ENCODE data around the gene PTPRT. TPM values are rescaled to one million over a fixed set of nuclear protein-coding genes. Genes with fewer than 3 reads are reported as not detected.

Gene PTPRT
- total RNA-seq, 1 experiment from 2014 or later, result not detected

DNA sequence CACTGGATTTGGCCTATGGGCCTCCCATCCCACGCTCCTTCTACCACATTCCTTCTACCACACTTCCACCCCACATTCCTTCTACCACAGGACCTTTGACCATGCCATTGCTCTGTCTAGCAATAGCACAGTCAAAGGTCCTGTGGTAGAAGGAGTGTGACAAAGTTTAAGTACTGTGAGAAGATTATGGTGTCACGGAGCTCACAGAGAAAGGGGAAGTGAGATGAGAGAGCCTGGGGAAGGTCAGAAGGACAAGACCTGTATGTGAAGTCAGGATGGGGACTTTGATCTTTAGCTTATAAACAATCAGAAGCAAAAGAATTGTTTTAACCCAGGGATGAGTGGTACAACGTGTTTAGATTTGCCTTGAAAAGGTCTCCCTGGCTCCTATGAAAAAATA, 1003.4 kb downstream of the PTPRT start:
- POLR2A ChIA-PET (ENCODE audit: unreplicated experiment), result no interaction called here
- no TSS peak for BruUV-seq (replicated peaks)
- Histone ChIP-seq H3K27me3 (ENCODE audit: low read length) (no peaks in the 10 kb centered on the region), H3K9me2 (replicated peaks; ENCODE audit: low read length) (no peaks in the 10 kb centered on the region), H3K27ac (ENCODE audit: low read length) (no peak overlapping the region), H3K36me3 (ENCODE audit: low read depth, low read length) (no peaks in the 10 kb centered on the region), H3K79me2 (ENCODE audit: low read length) (no peaks in the 10 kb centered on the region), H3K4me3 (ENCODE audit: low read length) (no peak overlapping the region), H3K4me1 (ENCODE audit: insufficient read depth, low read length) (no peaks in the 10 kb centered on the region), H2AFZ (ENCODE audit: low read length) (no peak overlapping the region), H3K4me2 (ENCODE audit: low read length) (no peak overlapping the region), H3K9me3 (ENCODE audit: low read length) (peaks cover 24% of the 10 kb centered on the region; the same call in 1 of the 2 replicates), H3F3A (ENCODE audit: low read length, unreplicated experiment) (no peaks in the 10 kb centered on the region), H3K9ac (ENCODE audit: low read length) (no peak overlapping the region), H4K20me1 (ENCODE audit: low read length) (no peaks in the 10 kb centered on the region)
- ATAC-seq, result no peak
- no peak for DNase-seq
- intact Hi-C loops (cut with micrococcal nuclease), result no loop called here
- CTCF ChIA-PET, result no interaction called here
- no peak for TF ChIP-seq EZH2 (IDR thresholded peaks at IDR 0.05; ENCODE audit: low read length, unreplicated experiment)
- TF ChIP-seq EZH2phosphoT487 (IDR thresholded peaks at IDR 0.05; ENCODE audit: borderline replicate concordance, low read length), result no peak
- TF ChIP-seq, protein P1, sequence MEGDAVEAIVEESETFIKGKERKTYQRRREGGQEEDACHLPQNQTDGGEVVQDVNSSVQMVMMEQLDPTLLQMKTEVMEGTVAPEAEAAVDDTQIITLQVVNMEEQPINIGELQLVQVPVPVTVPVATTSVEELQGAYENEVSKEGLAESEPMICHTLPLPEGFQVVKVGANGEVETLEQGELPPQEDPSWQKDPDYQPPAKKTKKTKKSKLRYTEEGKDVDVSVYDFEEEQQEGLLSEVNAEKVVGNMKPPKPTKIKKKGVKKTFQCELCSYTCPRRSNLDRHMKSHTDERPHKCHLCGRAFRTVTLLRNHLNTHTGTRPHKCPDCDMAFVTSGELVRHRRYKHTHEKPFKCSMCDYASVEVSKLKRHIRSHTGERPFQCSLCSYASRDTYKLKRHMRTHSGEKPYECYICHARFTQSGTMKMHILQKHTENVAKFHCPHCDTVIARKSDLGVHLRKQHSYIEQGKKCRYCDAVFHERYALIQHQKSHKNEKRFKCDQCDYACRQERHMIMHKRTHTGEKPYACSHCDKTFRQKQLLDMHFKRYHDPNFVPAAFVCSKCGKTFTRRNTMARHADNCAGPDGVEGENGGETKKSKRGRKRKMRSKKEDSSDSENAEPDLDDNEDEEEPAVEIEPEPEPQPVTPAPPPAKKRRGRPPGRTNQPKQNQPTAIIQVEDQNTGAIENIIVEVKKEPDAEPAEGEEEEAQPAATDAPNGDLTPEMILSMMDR (conservative IDR thresholded peaks at IDR 0.05; ENCODE audit: low read depth, low read length), result no peak

DNA sequence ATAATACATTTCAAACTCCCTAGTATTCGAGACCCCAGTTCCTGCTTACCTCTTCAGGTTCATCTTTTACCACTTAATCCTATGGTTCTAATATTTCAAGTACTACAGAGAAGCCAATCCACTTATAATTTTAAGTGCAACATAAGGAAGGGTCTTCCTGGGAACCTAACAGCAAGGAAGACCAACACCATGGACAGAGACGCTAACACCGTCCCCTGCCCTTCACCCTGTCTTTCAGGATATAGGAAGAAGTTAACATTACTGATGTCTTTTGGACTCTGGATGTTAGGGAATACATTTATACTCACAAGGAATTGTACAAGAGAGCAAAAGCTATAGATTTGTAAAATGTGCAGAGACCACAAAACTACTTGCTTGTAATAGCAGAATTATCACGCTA, 1006.6 kb downstream of the PTPRT start:
- ChIA-PET POLR2A (ENCODE audit: unreplicated experiment) (no interaction called here), CTCF (no interaction called here)
- no peak for TF ChIP-seq EZH2phosphoT487 (IDR thresholded peaks at IDR 0.05; ENCODE audit: borderline replicate concordance, low read length)
- TF ChIP-seq EZH2 (IDR thresholded peaks at IDR 0.05; ENCODE audit: low read length, unreplicated experiment), result no peak
- TF ChIP-seq, protein P1 (conservative IDR thresholded peaks at IDR 0.05; ENCODE audit: low read depth, low read length), result no peak
- Histone ChIP-seq H3K4me2 (ENCODE audit: low read length) (no peak overlapping the region), H3K36me3 (ENCODE audit: low read depth, low read length) (no peaks in the 10 kb centered on the region), H3K9me2 (replicated peaks; ENCODE audit: low read length) (no peaks in the 10 kb centered on the region), H2AFZ (ENCODE audit: low read length) (no peak overlapping the region), H3K27ac (ENCODE audit: low read length) (no peak overlapping the region), H4K20me1 (ENCODE audit: low read length) (no peaks in the 10 kb centered on the region), H3F3A (ENCODE audit: low read length, unreplicated experiment) (no peaks in the 10 kb centered on the region), H3K9ac (ENCODE audit: low read length) (no peak overlapping the region), H3K4me3 (ENCODE audit: low read length) (no peak overlapping the region), H3K79me2 (ENCODE audit: low read length) (no peaks in the 10 kb centered on the region), H3K9me3 (ENCODE audit: low read length) (peaks cover 25% of the 10 kb centered on the region), H3K27me3 (ENCODE audit: low read length) (no peaks in the 10 kb centered on the region), H3K4me1 (ENCODE audit: insufficient read depth, low read length) (no peaks in the 10 kb centered on the region)
- no peak for DNase-seq
- intact Hi-C loops (cut with micrococcal nuclease), result no loop called here
- ATAC-seq, result no peak
- BruUV-seq (replicated peaks), result no TSS peak

- H3K9me2 ChIP-seq (replicated peaks; ENCODE audit: low read length), result no peaks in the 10 kb centered on the region
- no peak overlapping the region for H2AFZ ChIP-seq (ENCODE audit: low read length)
- no peaks in the 10 kb centered on the region for H3K27me3 ChIP-seq (ENCODE audit: low read length)
- no TSS peak for BruUV-seq (replicated peaks)
- H3K4me1 ChIP-seq (ENCODE audit: insufficient read depth, low read length), result no peaks in the 10 kb centered on the region
- no peak overlapping the region for H3K4me3 ChIP-seq (ENCODE audit: low read length)
- POLR2A ChIA-PET (ENCODE audit: unreplicated experiment), result no interaction called here
- DNase-seq, result no peak
- no peak overlapping the region for H3K27ac ChIP-seq (ENCODE audit: low read length)
- no peaks in the 10 kb centered on the region for H3K79me2 ChIP-seq (ENCODE audit: low read length)
- CTCF ChIA-PET, result no interaction called here
- no peak for ATAC-seq
- no peak for TF ChIP-seq EZH2 (IDR thresholded peaks at IDR 0.05; ENCODE audit: low read length, unreplicated experiment)
- TF ChIP-seq, protein P1 (conservative IDR thresholded peaks at IDR 0.05; ENCODE audit: low read depth, low read length), result no peak
- no peak for TF ChIP-seq EZH2phosphoT487 (IDR thresholded peaks at IDR 0.05; ENCODE audit: borderline replicate concordance, low read length)
- no peaks in the 10 kb centered on the region for H3K36me3 ChIP-seq (ENCODE audit: low read depth, low read length)
- peaks cover 27% of the 10 kb centered on the region for H3K9me3 ChIP-seq (ENCODE audit: low read length)
- no peaks in the 10 kb centered on the region for H3F3A ChIP-seq (ENCODE audit: low read length, unreplicated experiment)
- H4K20me1 ChIP-seq (ENCODE audit: low read length), result no peaks in the 10 kb centered on the region
- no peak overlapping the region for H3K4me2 ChIP-seq (ENCODE audit: low read length)
- intact Hi-C loops (cut with micrococcal nuclease), result no loop called here
- H3K9ac ChIP-seq (ENCODE audit: low read length), result no peak overlapping the region
Observed at GRCh38 chr20:42181064-42181463, 1008.6 kb downstream of the PTPRT start.

Data from PC-3 (cell line).